Stimulated activated CD8-positive, alpha-beta memory T cell treated with anti-CD3 and anti-CD28 coated beads, Interleukin-4, amount 100 ng/mL, for 1 hour (primary cell): ENCODE measurements around the gene DNAAF5.
"Not testable (repeated sequence)": the region's sequence is repeated elsewhere in the genome, so short reads cannot be mapped to it uniquely, and the experiment has no call there.

Experiments used
- DNase-seq, 2 donors: peaks; one replicate each; pipeline ENCODE4 v3.0.0-alpha.2; 2020; ENCODE audit warnings: low read depth in 2 of 2, low spot score in 1 of 2

DNAAF5 gene

GRCh38 chr7:729140-730000, 2.9 kb downstream of the DNAAF5 start:
- no peak for DNase-seq

DNA sequence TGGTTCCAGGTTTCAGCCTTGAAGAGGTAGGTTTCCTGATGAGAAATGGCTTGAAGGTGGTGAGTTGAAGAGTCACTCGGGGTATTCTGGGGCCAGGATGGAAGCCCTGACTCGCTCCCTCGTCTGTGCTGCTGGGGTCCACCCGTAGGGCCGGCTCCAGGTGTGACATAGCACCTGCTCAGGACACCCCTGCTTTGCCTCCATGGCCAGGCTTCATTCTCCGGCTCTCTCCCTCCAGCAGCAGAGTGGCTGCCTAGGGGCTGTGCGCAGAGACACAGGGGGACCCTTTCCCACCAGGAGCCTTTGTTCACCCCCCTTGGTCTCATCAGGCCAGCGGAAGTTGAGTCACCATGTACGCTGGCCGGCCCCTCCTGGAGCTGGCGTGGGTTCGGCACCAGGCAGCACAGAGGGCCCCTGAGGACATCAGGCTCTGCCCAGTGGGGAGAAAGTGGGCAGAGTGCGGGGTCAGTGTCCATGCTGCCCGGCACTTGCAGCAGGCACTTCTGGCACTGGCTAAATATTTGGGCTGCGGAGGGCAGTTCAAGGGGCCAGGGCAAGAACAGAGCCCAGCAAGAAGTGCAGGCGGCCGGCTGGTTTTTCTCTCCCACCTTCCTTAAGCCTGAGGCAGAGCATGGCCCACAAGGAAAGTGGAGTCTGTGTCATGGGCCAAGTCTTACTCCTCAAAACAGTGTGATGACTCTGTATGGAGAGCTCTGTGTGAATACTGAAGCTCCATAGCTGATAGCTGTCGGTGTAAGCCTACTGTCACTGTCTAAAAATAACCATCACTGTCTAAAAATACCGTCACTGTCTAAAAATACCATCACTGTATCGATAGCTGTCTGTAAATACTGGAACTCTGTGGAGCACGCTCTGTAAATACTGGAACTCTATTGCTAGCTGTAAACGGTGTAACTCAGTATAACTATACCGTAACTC, 4.3 kb downstream of the DNAAF5 start:
- no peak for DNase-seq

GRCh38 chr7:731440-732085, 5.1 kb downstream of the DNAAF5 start:
- no peak for DNase-seq

- no peak for DNase-seq
These were observed 5.6 kb downstream of the DNAAF5 start for GRCh38 chr7:732094-732541.

DNA sequence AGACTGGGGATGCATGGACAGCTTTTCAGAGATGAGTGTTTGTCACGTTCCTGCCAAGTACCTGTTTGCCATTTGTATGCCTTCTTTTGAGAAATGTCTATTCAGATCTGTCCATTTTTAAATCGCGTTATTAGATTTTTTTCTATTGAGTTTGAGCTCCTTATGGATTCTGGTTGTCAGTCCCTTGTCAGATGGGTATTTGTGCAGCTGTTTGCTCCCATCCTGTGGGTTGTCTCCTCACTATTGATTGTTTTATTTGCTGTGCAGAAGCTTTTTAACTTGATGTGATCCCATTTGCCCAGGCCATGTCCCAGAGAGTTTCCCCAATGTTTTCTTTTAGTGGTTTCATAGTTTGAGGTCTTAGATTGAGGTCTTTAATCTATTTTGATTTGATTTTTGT, 6.1 kb downstream of the DNAAF5 start:
- no peak for DNase-seq

- DNase-seq = no peak
These were observed 7.7 kb downstream of the DNAAF5 start for GRCh38 chr7:734214-734613.

GRCh38 chr7:734808-735207, 8.3 kb downstream of the DNAAF5 start:
- DNase-seq = no peak

DNA sequence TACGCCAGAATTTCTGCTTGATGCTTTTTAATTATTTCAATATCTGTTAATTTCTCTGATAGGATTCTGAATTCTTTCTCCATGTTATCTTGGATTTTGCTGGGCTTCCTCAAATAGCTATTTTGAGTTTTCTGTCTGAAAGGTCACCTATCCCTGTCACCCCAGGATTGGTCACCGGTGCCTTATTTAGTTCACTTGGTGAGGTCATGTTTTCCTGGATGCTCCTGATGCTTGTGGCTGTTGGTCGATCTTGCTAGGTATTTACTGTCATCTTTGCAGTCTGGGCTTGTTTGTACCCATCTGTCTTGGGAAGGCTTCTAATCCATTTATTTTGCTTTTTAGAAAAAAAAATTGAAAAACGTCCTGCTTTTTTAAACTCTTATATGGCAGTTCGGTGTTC, 11.7 kb downstream of the DNAAF5 start:
- DNase-seq = no peak

GRCh38 chr7:738723-739454, 12.4 kb downstream of the DNAAF5 start:
- no peak for DNase-seq

DNA sequence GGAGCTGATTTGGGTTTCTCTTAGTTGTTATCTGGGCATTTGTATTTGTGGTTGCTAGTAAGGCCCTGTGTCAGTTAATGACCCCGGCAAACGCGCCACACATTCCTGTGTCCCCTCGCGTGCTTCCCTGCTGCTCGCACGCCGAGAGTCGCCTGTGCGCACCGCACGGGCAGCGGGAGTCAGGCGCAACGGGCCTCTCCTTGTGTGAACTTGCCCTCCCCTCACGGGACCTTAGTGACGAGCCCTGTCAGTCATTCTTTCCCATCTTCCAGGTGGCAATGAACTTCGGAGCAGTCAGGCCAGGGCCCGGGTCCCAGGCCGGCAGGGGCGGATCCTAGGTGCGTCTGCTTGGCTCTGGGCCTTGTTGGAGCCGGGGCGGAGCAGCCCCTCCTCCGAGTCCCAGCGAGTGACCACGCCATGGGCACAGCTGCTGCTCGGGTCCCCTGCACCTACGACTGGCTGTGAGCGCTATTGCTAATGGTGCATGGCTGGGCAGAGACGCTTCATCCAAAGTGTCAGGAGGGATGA, 13.0 kb downstream of the DNAAF5 start:
- DNase-seq = no peak

DNA sequence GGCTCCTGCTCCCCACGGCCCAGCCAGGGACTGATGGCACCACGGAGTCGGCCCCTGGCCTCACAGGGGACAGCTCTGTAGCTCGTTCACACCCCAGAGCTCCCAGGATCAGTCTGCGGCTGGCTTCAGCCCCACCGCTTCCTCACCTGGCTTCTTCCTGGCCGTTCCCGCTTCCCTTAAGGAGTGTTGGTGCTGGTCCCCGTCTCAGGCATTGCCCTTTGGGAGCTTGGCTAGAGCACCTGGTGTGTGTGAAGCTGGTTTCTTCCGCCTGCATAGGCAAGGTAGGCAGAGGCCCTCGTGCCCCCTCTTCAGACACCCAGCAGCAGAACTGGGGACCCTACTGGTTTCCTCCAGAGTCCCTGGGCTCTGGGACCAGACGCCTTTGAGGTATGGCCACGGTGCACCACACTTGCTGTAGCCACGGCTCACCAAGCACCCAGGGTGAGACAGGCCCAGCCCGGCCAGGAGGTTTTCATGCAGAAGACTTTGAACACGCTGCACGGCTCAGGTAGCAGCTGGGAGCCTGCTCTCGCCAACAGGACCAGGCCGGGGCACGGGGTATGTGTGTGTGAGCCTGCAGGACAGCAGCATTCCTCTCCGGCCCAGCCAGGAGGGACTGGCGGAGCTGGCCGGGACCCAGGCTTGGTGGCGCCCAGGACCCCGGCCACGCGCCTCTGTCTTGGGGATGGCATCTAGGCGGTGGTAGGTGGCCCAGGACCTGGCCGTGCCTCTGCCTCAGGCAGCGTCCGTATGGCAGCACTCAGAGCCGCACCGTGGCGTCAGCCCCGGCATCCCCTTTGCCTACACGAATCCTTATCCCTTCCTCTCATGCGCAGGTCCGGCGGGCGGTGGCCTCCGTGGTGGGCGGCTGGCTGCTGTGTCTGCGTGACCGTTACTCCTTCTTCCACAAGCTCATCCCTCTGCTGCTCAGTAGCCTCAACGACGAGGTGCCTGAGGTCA, 13.8 kb downstream of the DNAAF5 start:
- no peak for DNase-seq

DNA sequence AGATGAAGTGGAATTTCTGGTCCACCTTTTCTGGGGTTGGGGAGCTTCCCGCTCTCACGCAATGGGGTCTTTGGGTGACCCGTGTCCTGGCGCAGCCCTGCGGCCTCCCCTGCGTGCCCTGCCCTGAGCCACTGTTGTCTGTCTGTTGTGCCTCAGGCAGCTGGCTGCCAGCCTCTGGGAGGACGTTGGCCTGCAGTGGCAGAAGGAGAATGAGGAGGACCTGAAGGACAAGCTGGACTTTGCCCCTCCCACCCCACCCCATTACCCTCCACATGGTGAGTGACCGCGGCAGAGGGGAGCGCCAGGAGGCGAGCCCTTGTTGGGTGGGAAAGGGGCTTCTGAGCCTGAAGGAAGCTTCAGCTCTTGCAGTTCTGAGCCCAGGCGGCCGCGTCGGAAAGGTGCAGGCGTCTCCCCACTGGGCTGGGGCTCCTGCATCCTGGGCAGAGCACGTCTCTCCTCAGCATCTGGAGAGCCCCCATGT, 14.7 kb downstream of the DNAAF5 start:
- DNase-seq = no peak

GRCh38 chr7:741850-742249, 15.4 kb downstream of the DNAAF5 start:
- DNase-seq = no peak

DNA sequence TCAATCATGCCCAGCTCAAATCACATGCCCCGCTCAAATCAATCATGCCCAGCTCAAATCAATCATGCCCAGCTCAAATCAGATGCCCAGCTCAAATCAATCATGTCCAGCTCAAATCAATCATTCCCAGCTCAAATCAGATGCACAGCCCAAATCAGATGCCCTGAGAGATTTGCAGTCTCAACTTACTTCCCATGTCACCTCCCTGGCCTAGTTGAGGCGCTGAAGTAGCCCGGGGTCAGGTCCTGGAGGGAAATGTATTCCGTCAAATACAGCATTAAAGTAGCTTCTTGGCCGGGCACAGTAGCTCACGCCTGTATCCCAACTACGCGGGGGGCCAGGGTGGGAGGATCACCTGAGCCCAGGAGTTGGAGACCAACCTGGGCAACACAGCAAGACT, 16.3 kb downstream of the DNAAF5 start:
- DNase-seq = no peak

GRCh38 chr7:743341-744127, 17.0 kb downstream of the DNAAF5 start:
- not testable (repeated sequence) for DNase-seq

- DNase-seq = not testable (repeated sequence)
These were observed 17.6 kb downstream of the DNAAF5 start for GRCh38 chr7:744128-744520.

DNA sequence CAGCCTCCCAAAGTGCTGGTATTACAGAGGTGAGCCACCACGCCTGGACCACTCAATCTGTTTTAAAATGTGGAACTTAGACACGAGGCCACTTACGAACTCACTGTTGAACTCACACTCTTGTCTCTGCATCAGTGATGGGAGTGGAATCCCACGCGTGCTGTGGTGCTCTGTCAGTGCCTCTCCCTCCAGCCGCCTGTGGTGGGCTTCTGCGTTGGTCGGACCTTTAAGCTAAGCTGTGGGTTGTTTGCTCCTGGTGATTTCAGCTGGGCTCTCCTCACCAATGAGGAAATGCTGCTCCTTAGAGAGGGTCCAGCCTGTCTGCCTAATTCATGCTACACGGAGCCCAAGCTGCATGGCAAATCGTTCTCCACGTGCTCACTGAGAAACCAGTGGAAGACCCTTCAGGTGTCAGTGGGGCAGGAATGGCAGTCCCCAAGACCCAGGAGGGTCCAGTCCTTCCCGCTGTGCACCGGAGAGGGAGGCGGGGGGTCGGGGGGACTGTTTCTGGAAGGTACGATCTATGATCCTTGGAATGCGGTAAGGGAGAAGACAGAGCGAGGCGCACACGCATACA, 18.4 kb downstream of the DNAAF5 start:
- no peak for DNase-seq
